Stimulated activated CD4-positive, alpha-beta T cell treated with anti-CD3 and anti-CD28 coated beads, Interleukin-4, amount 100 ng/mL, for 4 hours (primary cell): ENCODE measurements around the gene WDFY4.

ENCODE experiments used
- DNase-seq, 2 experiments: peaks; one replicate each; pipeline ENCODE4 v3.0.0-alpha.2; 2020

Gene WDFY4

GRCh38 chr10:48884179-48885045 is 199.7 kb downstream of the WDFY4 start:
- no peak for DNase-seq

- no peak for DNase-seq
Observed at GRCh38 chr10:48885376-48885775, 200.7 kb downstream of the WDFY4 start.

GRCh38 chr10:48887982-48888381 is 203.3 kb downstream of the WDFY4 start:
- no peak for DNase-seq

GRCh38 chr10:48890888-48891850 is 206.5 kb downstream of the WDFY4 start:
- no peak for DNase-seq

GRCh38 chr10:48894911-48895802 is 210.5 kb downstream of the WDFY4 start:
- DNase-seq, result no peak

GRCh38 chr10:48895803-48896195 is 211.1 kb downstream of the WDFY4 start:
- DNase-seq, result no peak

- DNase-seq, result no peak
Observed at GRCh38 chr10:48896756-48897440, 212.2 kb downstream of the WDFY4 start.

GRCh38 chr10:48897441-48897790 is 212.7 kb downstream of the WDFY4 start:
- DNase-seq, result no peak

GRCh38 chr10:48898426-48898825 is 213.8 kb downstream of the WDFY4 start:
- DNase-seq, result no peak

- DNase-seq, result no peak
Observed at GRCh38 chr10:48899781-48900180, 215.1 kb downstream of the WDFY4 start.

- no peak for DNase-seq
Observed at GRCh38 chr10:48900371-48900801, 215.7 kb downstream of the WDFY4 start.

- no peak for DNase-seq
Observed at GRCh38 chr10:48901319-48901718, 216.6 kb downstream of the WDFY4 start.

GRCh38 chr10:48902096-48902495 is 217.4 kb downstream of the WDFY4 start:
- no peak for DNase-seq

GRCh38 chr10:48903151-48903550 is 218.5 kb downstream of the WDFY4 start:
- no peak for DNase-seq

GRCh38 chr10:48904861-48905260 is 220.2 kb downstream of the WDFY4 start:
- no peak for DNase-seq

- no peak for DNase-seq
Observed at GRCh38 chr10:48905311-48905710, 220.6 kb downstream of the WDFY4 start.

- DNase-seq, result no peak
Observed at GRCh38 chr10:48906841-48907240, 222.2 kb downstream of the WDFY4 start.

- DNase-seq, result no peak
Observed at GRCh38 chr10:48907730-48908129, 223.1 kb downstream of the WDFY4 start.

- no peak for DNase-seq
Observed at GRCh38 chr10:48910548-48910947, 225.9 kb downstream of the WDFY4 start.

- no peak for DNase-seq
Observed at GRCh38 chr10:48913674-48914073, 229.0 kb downstream of the WDFY4 start.

GRCh38 chr10:48923748-48924147 is 239.1 kb downstream of the WDFY4 start:
- DNase-seq, result no peak

- DNase-seq, result no peak
Observed at GRCh38 chr10:48924988-48925387, 240.3 kb downstream of the WDFY4 start.
